ENCODE results near the gene SLC43A1. TPM values are rescaled to one million over a fixed set of nuclear protein-coding genes. Genes with fewer than 3 reads are reported as not detected.

SLC43A1 gene
- total RNA-seq, 2 donors from 2014 or later = 8.4 to 9.1 TPM

DNA sequence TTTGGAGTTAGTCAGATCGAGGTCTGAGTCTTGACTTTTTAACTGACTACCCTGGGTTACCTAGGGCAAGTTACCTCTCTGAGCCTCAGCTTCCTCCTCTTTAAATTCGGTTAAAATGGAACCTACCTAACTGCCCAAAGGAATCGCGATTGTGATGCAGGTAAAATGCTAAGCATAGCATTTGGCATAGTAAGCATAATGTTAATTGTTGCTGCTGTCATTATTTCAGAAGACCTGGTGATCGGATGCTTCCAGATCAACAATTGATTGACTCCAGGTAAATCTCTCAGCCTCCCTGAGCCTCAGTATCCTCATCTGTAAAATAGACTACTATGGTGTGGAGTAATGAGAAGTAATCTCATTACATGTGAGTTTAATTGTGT lies 550 bp upstream of the SLC43A1 start:
- H3K4me1 ChIP-seq (ENCODE audit: control insufficient read depth, insufficient read depth, low read length) = no peaks in the 10 kb centered on the region
- peak overlapping the region; percentile 81 for H3K4me3 ChIP-seq (ENCODE audit: low read length)
- H3K27ac Mint-ChIP-seq = no peak overlapping the region
- H3K27me3 Mint-ChIP-seq (ENCODE audit: insufficient read depth) = peaks cover 48% of the 10 kb centered on the region
- H3K27ac ChIP-seq (ENCODE audit: low read depth, low read length) = no peak overlapping the region
- H3K9me3 Mint-ChIP-seq = no peaks in the 10 kb centered on the region
- H3K36me3 ChIP-seq (ENCODE audit: control insufficient read depth, insufficient read depth, low read length) = no peaks in the 10 kb centered on the region
- peaks cover 45% of the 10 kb centered on the region for H3K27me3 ChIP-seq (ENCODE audit: control insufficient read depth, insufficient read depth, low read length, poor library complexity, severe bottlenecking)
- peak overlapping the region; percentile 71 for H3K4me3 Mint-ChIP-seq
- H3K4me1 Mint-ChIP-seq = peaks cover 7% of the 10 kb centered on the region
- no peak for DNase-seq
- H3K36me3 Mint-ChIP-seq (ENCODE audit: low read depth) = no peaks in the 10 kb centered on the region
- no peak overlapping the region for H3K9ac ChIP-seq (ENCODE audit: extremely low read depth, low read length, poor library complexity, severe bottlenecking)
- no peak for TF ChIP-seq CTCF (conservative IDR thresholded peaks at IDR 0.05)
- no peaks in the 10 kb centered on the region for H3K9me3 ChIP-seq (ENCODE audit: control insufficient read depth, low read length)
- WGBS, 2 experiments (ENCODE audit: insufficient coverage in 1 of 2, insufficient read length in 1 of 2) = 12 to 17% methylated on average over 3 to 5 of the region's 5 CpGs

- Mint-ChIP-seq H3K27me3 (ENCODE audit: insufficient read depth) (peaks cover 50% of the 10 kb centered on the region), H3K9me3 (no peaks in the 10 kb centered on the region), H3K4me1 (peaks cover 7% of the 10 kb centered on the region), H3K4me3 (peak overlapping the region; percentile 71), H3K27ac (no peak overlapping the region), H3K36me3 (ENCODE audit: low read depth) (no peaks in the 10 kb centered on the region)
- peak overlapping the region; percentile 81 for H3K4me3 ChIP-seq (ENCODE audit: low read length)
- no peak overlapping the region for H3K9ac ChIP-seq (ENCODE audit: extremely low read depth, low read length, poor library complexity, severe bottlenecking)
- H3K27ac ChIP-seq (ENCODE audit: low read depth, low read length) = no peak overlapping the region
- TF ChIP-seq CTCF (conservative IDR thresholded peaks at IDR 0.05) = no peak
- DNase-seq = peak; percentile 81
- H3K9me3 ChIP-seq (ENCODE audit: control insufficient read depth, low read length) = no peaks in the 10 kb centered on the region
- no peaks in the 10 kb centered on the region for H3K36me3 ChIP-seq (ENCODE audit: control insufficient read depth, insufficient read depth, low read length)
- 0 to 3% methylated on average over 16 to 57 of the region's 57 CpGs for WGBS, 2 experiments (ENCODE audit: insufficient coverage in 1 of 2, insufficient read length in 1 of 2)
- no peaks in the 10 kb centered on the region for H3K4me1 ChIP-seq (ENCODE audit: control insufficient read depth, insufficient read depth, low read length)
- H3K27me3 ChIP-seq (ENCODE audit: control insufficient read depth, insufficient read depth, low read length, poor library complexity, severe bottlenecking) = peaks cover 45% of the 10 kb centered on the region
Measured at GRCh38 chr11:57514538-57515331, 767 bp downstream of the SLC43A1 start.

DNA sequence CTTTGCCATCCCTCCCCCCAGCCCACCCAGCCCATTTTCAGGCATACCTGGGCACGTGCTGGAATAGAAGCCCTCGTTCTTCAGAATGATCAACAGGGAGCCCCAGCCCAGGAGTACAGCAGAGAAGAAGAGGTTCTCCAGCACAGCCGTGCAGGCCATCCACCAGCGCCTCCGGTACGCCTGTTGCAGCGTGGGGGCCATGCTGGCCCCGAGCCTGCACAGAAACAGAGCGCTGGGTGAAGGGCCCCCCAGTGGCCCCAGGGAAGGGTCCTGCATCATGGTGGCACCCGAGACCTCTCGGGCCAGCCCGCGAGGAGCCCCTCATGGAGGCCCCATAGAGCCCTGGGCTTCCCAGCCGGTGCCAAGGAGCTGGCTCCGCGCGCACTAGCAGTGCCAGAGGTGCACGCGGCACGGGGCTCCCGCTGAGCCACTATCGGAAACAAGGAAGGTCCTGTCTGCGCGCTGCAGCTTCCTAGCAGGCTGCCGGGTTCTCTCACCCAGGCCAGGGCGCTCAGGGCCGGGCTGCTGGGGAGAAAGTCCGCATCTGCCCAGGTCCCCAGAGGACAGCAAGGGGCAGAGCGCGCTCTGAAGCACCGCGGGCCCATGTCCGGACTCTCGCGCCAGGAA lies 1.5 kb downstream of the SLC43A1 start:
- Mint-ChIP-seq H3K4me3 (peak overlapping the region; percentile 71), H3K9me3 (no peaks in the 10 kb centered on the region), H3K27ac (no peak overlapping the region), H3K4me1 (peaks cover 7% of the 10 kb centered on the region), H3K36me3 (ENCODE audit: low read depth) (no peaks in the 10 kb centered on the region), H3K27me3 (ENCODE audit: insufficient read depth) (peaks cover 50% of the 10 kb centered on the region)
- Histone ChIP-seq H3K36me3 (ENCODE audit: control insufficient read depth, insufficient read depth, low read length) (no peaks in the 10 kb centered on the region), H3K27ac (ENCODE audit: low read depth, low read length) (no peak overlapping the region), H3K4me3 (ENCODE audit: low read length) (peak overlapping the region; percentile 81), H3K9me3 (ENCODE audit: control insufficient read depth, low read length) (no peaks in the 10 kb centered on the region), H3K27me3 (ENCODE audit: control insufficient read depth, insufficient read depth, low read length, poor library complexity, severe bottlenecking) (peaks cover 45% of the 10 kb centered on the region), H3K9ac (ENCODE audit: extremely low read depth, low read length, poor library complexity, severe bottlenecking) (no peak overlapping the region), H3K4me1 (ENCODE audit: control insufficient read depth, insufficient read depth, low read length) (no peaks in the 10 kb centered on the region)
- no peak for TF ChIP-seq CTCF (conservative IDR thresholded peaks at IDR 0.05)
- DNase-seq = peak; percentile 87
- 19 to 23% methylated on average over 23 to 35 of the region's 35 CpGs for WGBS, 2 experiments (ENCODE audit: insufficient coverage in 1 of 2, insufficient read length in 1 of 2)

Measured in endodermal cell (in vitro differentiated cells).